Breast epithelium (tissue), 3 donors: ENCODE measurements around the gene CPT2.
"Not testable (repeated sequence)": the region's sequence is repeated elsewhere in the genome, so short reads cannot be mapped to it uniquely, and the experiment has no call there.

Source experiments
- CTCF ChIP-seq, 3 donors: fragments of 450-650 bp; IDR thresholded peaks; one replicate each; pipeline ENCODE4 v1.5.1; 2016 to 2017; ENCODE audit warnings: antibody characterized with exemption in 3 of 3, mild to moderate bottlenecking in 3 of 3, moderate library complexity in 3 of 3
- POLR2A ChIP-seq: fragments of 450-650 bp; IDR thresholded peaks from one replicate; pipeline ENCODE4 v1.6.1; 2016; ENCODE audit warnings: antibody characterized with exemption, mild to moderate bottlenecking, moderate library complexity

- TF ChIP-seq CTCF (IDR thresholded peaks at IDR 0.05); POLR2A: not testable (repeated sequence)
These were observed 9.6 kb downstream of the CPT2 start for GRCh38 chr1:53206083-53206685.
